Measurements from ENCODE around the gene PITPNM3.

PITPNM3 gene

DNA sequence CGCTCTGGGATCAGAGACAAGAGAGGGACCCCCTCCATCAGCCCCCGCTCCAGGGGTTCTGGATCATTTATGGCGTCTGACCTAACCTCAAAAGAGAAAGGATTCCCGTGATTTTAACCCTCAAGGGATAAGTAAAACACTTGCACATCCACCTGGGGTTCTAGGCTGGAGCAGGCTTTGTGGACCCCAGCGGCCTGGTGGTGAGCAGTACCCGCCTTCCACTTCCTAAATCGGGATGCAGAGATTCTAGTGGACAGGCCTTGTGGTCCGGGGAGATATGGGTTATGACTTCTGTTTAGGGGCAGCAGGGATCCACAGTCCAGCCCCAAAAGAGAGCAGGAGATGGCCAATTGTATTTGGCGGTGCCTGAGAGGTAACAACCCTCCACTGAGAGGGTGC is 684 bp upstream of the PITPNM3 start:
- TF ChIP-seq ZFP3 (CRISPR knock-in tag; IDR thresholded peaks at IDR 0.05) (no peak), PPARA (CRISPR knock-in tag; IDR thresholded peaks at IDR 0.05; ENCODE audit: borderline replicate concordance) (no peak), TOX (CRISPR knock-in tag; IDR thresholded peaks at IDR 0.05; ENCODE audit: borderline replicate concordance) (no peak), GLIS3 (CRISPR knock-in tag; IDR thresholded peaks at IDR 0.05) (no peak), ZNF70 (CRISPR knock-in tag; IDR thresholded peaks at IDR 0.05) (no peak), ZC3H10 (CRISPR knock-in tag; IDR thresholded peaks at IDR 0.05) (no peak), CREB5 (CRISPR knock-in tag; IDR thresholded peaks at IDR 0.05; ENCODE audit: low read depth) (no peak), ISL1 (CRISPR knock-in tag; IDR thresholded peaks at IDR 0.05) (no peak), ZFP30 (CRISPR knock-in tag; IDR thresholded peaks at IDR 0.05) (no peak), ZNF8 (CRISPR knock-in tag; IDR thresholded peaks at IDR 0.05) (no peak), RARB (CRISPR knock-in tag; IDR thresholded peaks at IDR 0.05) (no peak)
- TF ChIP-seq, protein P1, sequence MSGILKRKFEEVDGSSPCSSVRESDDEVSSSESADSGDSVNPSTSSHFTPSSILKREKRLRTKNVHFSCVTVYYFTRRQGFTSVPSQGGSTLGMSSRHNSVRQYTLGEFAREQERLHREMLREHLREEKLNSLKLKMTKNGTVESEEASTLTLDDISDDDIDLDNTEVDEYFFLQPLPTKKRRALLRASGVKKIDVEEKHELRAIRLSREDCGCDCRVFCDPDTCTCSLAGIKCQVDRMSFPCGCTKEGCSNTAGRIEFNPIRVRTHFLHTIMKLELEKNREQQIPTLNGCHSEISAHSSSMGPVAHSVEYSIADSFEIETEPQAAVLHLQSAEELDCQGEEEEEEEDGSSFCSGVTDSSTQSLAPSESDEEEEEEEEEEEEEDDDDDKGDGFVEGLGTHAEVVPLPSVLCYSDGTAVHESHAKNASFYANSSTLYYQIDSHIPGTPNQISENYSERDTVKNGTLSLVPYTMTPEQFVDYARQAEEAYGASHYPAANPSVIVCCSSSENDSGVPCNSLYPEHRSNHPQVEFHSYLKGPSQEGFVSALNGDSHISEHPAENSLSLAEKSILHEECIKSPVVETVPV (CRISPR knock-in tag; IDR thresholded peaks at IDR 0.05): no peak
- TF ChIP-seq, protein P2, sequence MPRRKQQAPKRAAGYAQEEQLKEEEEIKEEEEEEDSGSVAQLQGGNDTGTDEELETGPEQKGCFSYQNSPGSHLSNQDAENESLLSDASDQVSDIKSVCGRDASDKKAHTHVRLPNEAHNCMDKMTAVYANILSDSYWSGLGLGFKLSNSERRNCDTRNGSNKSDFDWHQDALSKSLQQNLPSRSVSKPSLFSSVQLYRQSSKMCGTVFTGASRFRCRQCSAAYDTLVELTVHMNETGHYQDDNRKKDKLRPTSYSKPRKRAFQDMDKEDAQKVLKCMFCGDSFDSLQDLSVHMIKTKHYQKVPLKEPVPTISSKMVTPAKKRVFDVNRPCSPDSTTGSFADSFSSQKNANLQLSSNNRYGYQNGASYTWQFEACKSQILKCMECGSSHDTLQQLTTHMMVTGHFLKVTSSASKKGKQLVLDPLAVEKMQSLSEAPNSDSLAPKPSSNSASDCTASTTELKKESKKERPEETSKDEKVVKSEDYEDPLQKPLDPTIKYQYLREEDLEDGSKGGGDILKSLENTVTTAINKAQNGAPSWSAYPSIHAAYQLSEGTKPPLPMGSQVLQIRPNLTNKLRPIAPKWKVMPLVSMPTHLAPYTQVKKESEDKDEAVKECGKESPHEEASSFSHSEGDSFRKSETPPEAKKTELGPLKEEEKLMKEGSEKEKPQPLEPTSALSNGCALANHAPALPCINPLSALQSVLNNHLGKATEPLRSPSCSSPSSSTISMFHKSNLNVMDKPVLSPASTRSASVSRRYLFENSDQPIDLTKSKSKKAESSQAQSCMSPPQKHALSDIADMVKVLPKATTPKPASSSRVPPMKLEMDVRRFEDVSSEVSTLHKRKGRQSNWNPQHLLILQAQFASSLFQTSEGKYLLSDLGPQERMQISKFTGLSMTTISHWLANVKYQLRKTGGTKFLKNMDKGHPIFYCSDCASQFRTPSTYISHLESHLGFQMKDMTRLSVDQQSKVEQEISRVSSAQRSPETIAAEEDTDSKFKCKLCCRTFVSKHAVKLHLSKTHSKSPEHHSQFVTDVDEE (CRISPR knock-in tag; IDR thresholded peaks at IDR 0.05): no peak
- TF ChIP-seq, protein P3, sequence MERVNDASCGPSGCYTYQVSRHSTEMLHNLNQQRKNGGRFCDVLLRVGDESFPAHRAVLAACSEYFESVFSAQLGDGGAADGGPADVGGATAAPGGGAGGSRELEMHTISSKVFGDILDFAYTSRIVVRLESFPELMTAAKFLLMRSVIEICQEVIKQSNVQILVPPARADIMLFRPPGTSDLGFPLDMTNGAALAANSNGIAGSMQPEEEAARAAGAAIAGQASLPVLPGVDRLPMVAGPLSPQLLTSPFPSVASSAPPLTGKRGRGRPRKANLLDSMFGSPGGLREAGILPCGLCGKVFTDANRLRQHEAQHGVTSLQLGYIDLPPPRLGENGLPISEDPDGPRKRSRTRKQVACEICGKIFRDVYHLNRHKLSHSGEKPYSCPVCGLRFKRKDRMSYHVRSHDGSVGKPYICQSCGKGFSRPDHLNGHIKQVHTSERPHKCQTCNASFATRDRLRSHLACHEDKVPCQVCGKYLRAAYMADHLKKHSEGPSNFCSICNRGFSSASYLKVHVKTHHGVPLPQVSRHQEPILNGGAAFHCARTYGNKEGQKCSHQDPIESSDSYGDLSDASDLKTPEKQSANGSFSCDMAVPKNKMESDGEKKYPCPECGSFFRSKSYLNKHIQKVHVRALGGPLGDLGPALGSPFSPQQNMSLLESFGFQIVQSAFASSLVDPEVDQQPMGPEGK (CRISPR knock-in tag; IDR thresholded peaks at IDR 0.05; ENCODE audit: borderline replicate concordance): no peak
- no peak for ATAC-seq

DNA sequence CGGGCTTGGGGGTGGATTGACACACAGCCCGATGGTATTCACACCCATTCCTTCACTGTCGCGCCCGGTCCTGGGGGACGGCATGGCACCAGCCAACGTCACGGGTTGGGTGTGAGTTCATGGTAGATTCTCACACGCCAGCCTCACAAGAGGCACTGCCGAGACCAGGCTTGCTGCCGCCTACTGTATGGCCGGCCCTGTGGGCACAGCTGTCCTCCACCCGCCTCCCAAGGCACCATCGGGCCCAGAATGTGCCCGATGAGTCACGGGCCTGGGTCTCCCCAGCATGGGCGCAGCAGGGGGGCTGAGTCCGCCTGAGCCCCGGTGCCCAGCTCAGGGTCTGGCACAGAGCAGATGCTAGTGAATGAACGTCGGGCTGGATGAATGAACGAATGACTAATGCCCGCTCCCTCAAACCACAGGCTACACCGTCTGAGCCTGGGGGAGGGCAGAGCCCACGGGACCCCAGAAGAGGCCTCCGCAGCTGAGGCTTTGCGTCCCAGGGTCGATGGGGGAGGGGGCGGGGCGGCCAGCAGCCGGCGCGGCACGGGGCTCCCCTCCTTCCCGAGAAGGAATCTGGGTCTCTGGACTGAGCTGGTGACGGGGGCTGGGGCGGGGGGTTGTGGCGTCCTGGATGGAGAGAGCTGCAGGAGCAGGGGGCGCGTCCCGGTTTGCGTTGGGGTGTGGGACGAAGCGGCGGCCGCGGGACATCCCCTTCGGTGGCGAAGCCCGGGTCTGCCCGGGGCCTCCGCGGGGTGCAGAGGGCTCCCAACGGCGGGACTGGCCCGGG is 829 bp downstream of the PITPNM3 start:
- ATAC-seq: peak; percentile 57
- TF ChIP-seq BACH2 (CRISPR knock-in tag; IDR thresholded peaks at IDR 0.05; ENCODE audit: borderline replicate concordance) (no peak), ZNF70 (CRISPR knock-in tag; IDR thresholded peaks at IDR 0.05) (no peak)

DNA sequence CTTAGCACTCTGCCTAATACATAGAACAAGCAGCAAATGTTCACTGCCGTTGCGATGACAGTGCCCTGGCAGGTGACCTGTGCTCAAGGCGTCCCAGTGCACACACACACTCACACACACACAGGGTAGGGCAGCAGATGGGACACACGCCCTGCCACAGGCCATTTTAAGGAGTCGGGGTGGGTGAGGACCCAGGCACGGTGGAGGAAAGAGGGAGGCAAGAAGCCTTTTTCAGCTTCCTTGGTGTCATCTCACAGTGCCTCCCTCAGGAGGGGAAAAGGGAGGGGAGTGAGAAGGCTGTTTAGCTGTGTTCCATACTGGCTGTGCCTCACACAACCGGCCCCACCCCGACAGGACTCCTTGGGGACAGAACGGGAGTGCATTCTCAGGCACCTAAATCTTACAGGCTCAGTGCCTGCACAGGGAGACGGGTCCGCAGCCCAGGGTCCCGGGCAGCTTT is 1.5 kb downstream of the PITPNM3 start:
- peak; percentile 7; the same call in 2 of the 3 replicates for ATAC-seq
- TF ChIP-seq, protein P3 (CRISPR knock-in tag; IDR thresholded peaks at IDR 0.05; ENCODE audit: borderline replicate concordance): no peak

GRCh38 chr17:6554342-6554741 is 2.0 kb downstream of the PITPNM3 start:
- no peak for ATAC-seq
- TF ChIP-seq GLIS3 (CRISPR knock-in tag; IDR thresholded peaks at IDR 0.05) (no peak), ZNF70 (CRISPR knock-in tag; IDR thresholded peaks at IDR 0.05) (no peak), TOX (CRISPR knock-in tag; IDR thresholded peaks at IDR 0.05; ENCODE audit: borderline replicate concordance) (no peak), ZNF8 (CRISPR knock-in tag; IDR thresholded peaks at IDR 0.05) (no peak), ARNTL (CRISPR knock-in tag; IDR thresholded peaks at IDR 0.05; ENCODE audit: borderline replicate concordance, low read depth) (no peak), CSDC2 (CRISPR knock-in tag; IDR thresholded peaks at IDR 0.05) (no peak)
- TF ChIP-seq, protein P1 (CRISPR knock-in tag; IDR thresholded peaks at IDR 0.05): no peak
- TF ChIP-seq, protein P3 (CRISPR knock-in tag; IDR thresholded peaks at IDR 0.05; ENCODE audit: borderline replicate concordance): no peak
- TF ChIP-seq, protein P4, sequence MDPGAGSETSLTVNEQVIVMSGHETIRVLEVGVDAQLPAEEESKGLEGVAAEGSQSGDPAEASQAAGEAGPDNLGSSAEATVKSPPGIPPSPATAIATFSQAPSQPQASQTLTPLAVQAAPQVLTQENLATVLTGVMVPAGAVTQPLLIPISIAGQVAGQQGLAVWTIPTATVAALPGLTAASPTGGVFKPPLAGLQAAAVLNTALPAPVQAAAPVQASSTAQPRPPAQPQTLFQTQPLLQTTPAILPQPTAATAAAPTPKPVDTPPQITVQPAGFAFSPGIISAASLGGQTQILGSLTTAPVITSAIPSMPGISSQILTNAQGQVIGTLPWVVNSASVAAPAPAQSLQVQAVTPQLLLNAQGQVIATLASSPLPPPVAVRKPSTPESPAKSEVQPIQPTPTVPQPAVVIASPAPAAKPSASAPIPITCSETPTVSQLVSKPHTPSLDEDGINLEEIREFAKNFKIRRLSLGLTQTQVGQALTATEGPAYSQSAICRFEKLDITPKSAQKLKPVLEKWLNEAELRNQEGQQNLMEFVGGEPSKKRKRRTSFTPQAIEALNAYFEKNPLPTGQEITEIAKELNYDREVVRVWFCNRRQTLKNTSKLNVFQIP (CRISPR knock-in tag; IDR thresholded peaks at IDR 0.05; ENCODE audit: borderline replicate concordance, low read depth): no peak

All from SK-N-SH treated with all-trans-retinoic acid at 6 μM for 48 hours (cell line).